ENCODE results near the gene LRRC37A. TPM values are rescaled to one million over a fixed set of nuclear protein-coding genes. Genes with fewer than 3 reads are reported as not detected.
"Not testable (repeated sequence)": the region's sequence is repeated elsewhere in the genome, so short reads cannot be mapped to it uniquely, and the experiment has no call there.

The LRRC37A gene
- total and polyA plus RNA-seq, 5 experiments from 2014 or later, result 0.27 to 9.7 (median 1.7) TPM

GRCh38 chr17:46270032-46270431 is 24.9 kb upstream of the LRRC37A start:
- H3K27me3 Mint-ChIP-seq, result peaks cover 0 to 11% (median 0%) of the 10 kb centered on the region in 5 donors
- no peaks in the 10 kb centered on the region for H3K9me3 Mint-ChIP-seq
- H3K27ac Mint-ChIP-seq, result peak overlapping the region in 1 of 10 donors; percentile 24
- H3K4me1 Mint-ChIP-seq, result peaks cover 14 to 31% (median 25%) of the 10 kb centered on the region in 4 donors
- no peak overlapping the region for H3K4me3 Mint-ChIP-seq
- ATAC-seq (no peak), DNase-seq (no peak)
- no peaks in the 10 kb centered on the region for H3K36me3 Mint-ChIP-seq
- POLR2A ChIA-PET, result no interaction called here

GRCh38 chr17:46273541-46274236 is 21.2 kb upstream of the LRRC37A start:
- H3K4me1 Mint-ChIP-seq, result peaks cover 0 to 7% (median 0%) of the 10 kb centered on the region in 4 donors
- no peak overlapping the region for H3K27ac Mint-ChIP-seq
- DNase-seq (no peak), ATAC-seq (no peak)
- H3K4me3 Mint-ChIP-seq, result no peak overlapping the region
- no peaks in the 10 kb centered on the region for H3K9me3 Mint-ChIP-seq
- POLR2A ChIA-PET, result no interaction called here
- peaks cover 0 to 5% (median 0%) of the 10 kb centered on the region in 3 donors for H3K36me3 Mint-ChIP-seq
- no peaks in the 10 kb centered on the region for H3K27me3 Mint-ChIP-seq

- H3K9me3 Mint-ChIP-seq, result no peaks in the 10 kb centered on the region
- H3K27ac Mint-ChIP-seq, result no peak overlapping the region
- H3K4me3 Mint-ChIP-seq, result no peak overlapping the region
- peaks cover 0 to 7% (median 0%) of the 10 kb centered on the region in 4 donors for H3K4me1 Mint-ChIP-seq
- DNase-seq (no peak), ATAC-seq (no peak)
- H3K36me3 Mint-ChIP-seq, result peaks cover 0 to 5% (median 0%) of the 10 kb centered on the region in 3 donors
- no peaks in the 10 kb centered on the region for H3K27me3 Mint-ChIP-seq
- POLR2A ChIA-PET, result no interaction called here
Measured at GRCh38 chr17:46274238-46274637, 20.7 kb upstream of the LRRC37A start.

GRCh38 chr17:46276728-46277479 is 18.0 kb upstream of the LRRC37A start:
- peaks cover 0 to 13% (median 0%) of the 10 kb centered on the region in 4 donors for H3K4me1 Mint-ChIP-seq
- POLR2A ChIA-PET, DNase-seq, H3K9me3 Mint-ChIP-seq, ATAC-seq, H3K4me3 Mint-ChIP-seq, H3K27me3 Mint-ChIP-seq: not testable (repeated sequence)
- H3K27ac Mint-ChIP-seq, result peak overlapping the region in 2 of 10 donors; percentile 11 to 72
- H3K36me3 Mint-ChIP-seq, result peaks cover 0 to 10% (median 0%) of the 10 kb centered on the region in 3 donors

GRCh38 chr17:46281336-46281735 is 13.6 kb upstream of the LRRC37A start:
- ATAC-seq, H3K4me3 Mint-ChIP-seq, DNase-seq, H3K27me3 Mint-ChIP-seq, POLR2A ChIA-PET, H3K9me3 Mint-ChIP-seq, H3K27ac Mint-ChIP-seq: not testable (repeated sequence)
- Mint-ChIP-seq H3K4me1 (peaks cover 0 to 20% (median 2%) of the 10 kb centered on the region in 4 donors), H3K36me3 (peaks cover 0 to 10% (median 0%) of the 10 kb centered on the region in 3 donors)

- H3K9me3 Mint-ChIP-seq, H3K36me3 Mint-ChIP-seq, H3K27ac Mint-ChIP-seq, POLR2A ChIA-PET, ATAC-seq, H3K27me3 Mint-ChIP-seq, H3K4me3 Mint-ChIP-seq, DNase-seq: not testable (repeated sequence)
- peaks cover 7 to 19% (median 9%) of the 10 kb centered on the region in 4 donors for H3K4me1 Mint-ChIP-seq
Measured at GRCh38 chr17:46282635-46283034, 12.3 kb upstream of the LRRC37A start.

- H3K4me1 Mint-ChIP-seq, result peaks cover 7 to 18% (median 10%) of the 10 kb centered on the region in 4 donors
- H3K27me3 Mint-ChIP-seq, POLR2A ChIA-PET, DNase-seq, H3K9me3 Mint-ChIP-seq, H3K36me3 Mint-ChIP-seq, H3K4me3 Mint-ChIP-seq: not testable (repeated sequence)
- H3K27ac Mint-ChIP-seq, result peak overlapping the region in 1 of 10 donors; percentile 82
- peak in 1 of 2 donors; percentile 43 for ATAC-seq
Measured at GRCh38 chr17:46284467-46284866, 10.5 kb upstream of the LRRC37A start.

- H3K27me3 Mint-ChIP-seq, ATAC-seq, H3K36me3 Mint-ChIP-seq, H3K27ac Mint-ChIP-seq, DNase-seq, POLR2A ChIA-PET, H3K9me3 Mint-ChIP-seq, H3K4me3 Mint-ChIP-seq: not testable (repeated sequence)
- H3K4me1 Mint-ChIP-seq, result peaks cover 7 to 14% (median 11%) of the 10 kb centered on the region in 4 donors
Measured at GRCh38 chr17:46285500-46285899, 9.4 kb upstream of the LRRC37A start.

- peaks cover 12 to 27% (median 18%) of the 10 kb centered on the region in 4 donors for H3K4me1 Mint-ChIP-seq
- H3K9me3 Mint-ChIP-seq, H3K4me3 Mint-ChIP-seq, POLR2A ChIA-PET, H3K36me3 Mint-ChIP-seq, H3K27me3 Mint-ChIP-seq: not testable (repeated sequence)
- peak overlapping the region in 3 of 10 donors; percentile 2 to 29 (median 22) for H3K27ac Mint-ChIP-seq
- peak; percentile 31 to 84 (median 68) for DNase-seq
- peak; percentile 93 to 96 for ATAC-seq
Measured at GRCh38 chr17:46286764-46287221, 8.1 kb upstream of the LRRC37A start.

GRCh38 chr17:46287587-46287986 is 7.3 kb upstream of the LRRC37A start:
- not testable (repeated sequence) for H3K27me3 Mint-ChIP-seq, H3K36me3 Mint-ChIP-seq, H3K27ac Mint-ChIP-seq

GRCh38 chr17:46290906-46291546 is 3.9 kb upstream of the LRRC37A start:
- DNase-seq (peak in 1 of 10 donors; percentile 35), ATAC-seq (peak; percentile 61 to 75)
- H3K4me1 Mint-ChIP-seq, result peaks cover 10 to 24% (median 15%) of the 10 kb centered on the region in 4 donors
- not testable (repeated sequence) for H3K36me3 Mint-ChIP-seq, H3K9me3 Mint-ChIP-seq, H3K27me3 Mint-ChIP-seq
- peak overlapping the region in 6 of 10 donors; percentile 8 to 59 (median 34) for H3K4me3 Mint-ChIP-seq
- POLR2A ChIA-PET, result interaction anchor here (1.1 kb wide), 1 partner anchor 155 kb away, joined by 4 read pairs; no protein-coding TSS in a partner anchor
- H3K27ac Mint-ChIP-seq, result peak overlapping the region in 7 of 10 donors; percentile 4 to 87 (median 73)

More at GRCh38 chr17:46287587-46287986, 7.3 kb upstream of the LRRC37A start:
- peaks cover 12 to 28% (median 18%) of the 10 kb centered on the region in 4 donors for H3K4me1 Mint-ChIP-seq
- DNase-seq, H3K9me3 Mint-ChIP-seq, H3K4me3 Mint-ChIP-seq, ATAC-seq: not testable (repeated sequence)
- POLR2A ChIA-PET, result interaction anchor here (0.6 kb wide), 1 partner anchor 89 kb away, joined by 3 read pairs; no protein-coding TSS in a partner anchor

GRCh38 chr17:46291618-46292017 is 3.3 kb upstream of the LRRC37A start:
- Mint-ChIP-seq H3K4me3 (peak overlapping the region in 6 of 10 donors; percentile 8 to 59 (median 34)), H3K27ac (peak overlapping the region in 6 of 10 donors; percentile 4 to 87 (median 78)), H3K4me1 (peaks cover 10 to 24% (median 14%) of the 10 kb centered on the region in 4 donors)
- H3K9me3 Mint-ChIP-seq, DNase-seq, ATAC-seq, H3K27me3 Mint-ChIP-seq, H3K36me3 Mint-ChIP-seq: not testable (repeated sequence)
- POLR2A ChIA-PET, result interaction anchor here (1.1 kb wide), 1 partner anchor 155 kb away, joined by 4 read pairs; no protein-coding TSS in a partner anchor
